PFSK-1 (cell line): ENCODE results near the gene SREBF1.

Source experiments
- POLR2AphosphoS5 ChIP-seq: IDR thresholded peaks from 2 replicates; pipeline ENCODE4 v1.6.1; 2012; ENCODE audit warnings: low read depth, mild to moderate bottlenecking, control low read depth, low read length, moderate library complexity
- TAF1 ChIP-seq: IDR thresholded peaks from 2 replicates; pipeline ENCODE4 v1.6.1; 2012; ENCODE audit warnings: low read length, control low read depth, borderline replicate concordance; ENCODE audit not compliant: insufficient read depth
- TF ChIP-seq, protein P1 (sequence below), 2 experiments: IDR thresholded peaks; 2 replicates each; pipeline versions ENCODE4 v1.6.1 to v1.8.0; 2011 to 2012; ENCODE audit warnings: low read depth in 2 of 2, low read length in 2 of 2, control low read depth in 1 of 2, inconsistent platforms in 1 of 2, mild to moderate bottlenecking in 1 of 2, moderate library complexity in 1 of 2; ENCODE audit not compliant: insufficient read depth in 1 of 2

DNA sequence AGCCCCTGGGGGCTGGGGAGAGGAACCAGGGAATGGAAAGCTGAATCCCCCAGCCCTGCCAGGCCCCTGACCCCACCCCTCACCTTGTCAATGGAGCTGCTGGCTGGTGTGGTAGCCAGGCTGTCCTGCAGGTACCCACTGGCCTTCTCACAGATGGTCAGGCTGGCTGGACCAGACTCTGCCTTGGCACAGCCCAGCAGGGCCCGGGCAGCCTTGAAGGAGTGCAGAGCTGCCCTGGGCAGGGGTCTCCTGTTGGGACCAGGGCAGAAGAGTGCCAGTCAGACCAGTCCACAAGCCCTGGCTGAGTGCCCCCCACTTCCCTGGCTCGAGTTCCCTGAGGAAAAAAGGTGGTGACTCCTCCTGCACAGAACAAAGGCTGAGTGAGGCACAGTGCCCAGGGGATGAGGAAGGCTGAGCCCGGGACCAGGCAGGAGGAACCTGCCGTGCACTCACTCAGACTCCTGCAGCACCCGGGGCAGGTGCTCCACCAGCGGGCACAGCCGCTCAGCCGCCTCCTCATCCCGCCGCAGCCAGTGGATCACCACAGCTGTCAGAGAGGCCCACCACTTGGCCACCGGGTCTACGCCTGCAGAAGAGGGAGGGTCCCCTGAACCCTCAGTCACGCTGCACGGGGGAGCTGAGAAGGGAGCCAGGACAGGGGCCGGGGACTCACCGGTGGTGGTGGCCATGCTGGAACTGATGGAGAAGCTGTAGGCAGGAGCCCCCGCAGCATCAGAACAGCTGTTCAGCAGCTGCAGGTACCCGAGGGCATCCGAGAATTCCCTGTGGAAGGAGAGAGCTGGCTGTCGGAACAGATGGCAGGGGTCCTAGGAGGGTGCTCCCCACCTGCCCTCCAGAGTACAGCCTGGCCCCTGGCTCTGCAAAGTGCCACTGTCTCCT lies 22.4 kb downstream of the SREBF1 start:
- TF ChIP-seq POLR2AphosphoS5 (no peak), TAF1 (no peak)
- TF ChIP-seq, protein P1, sequence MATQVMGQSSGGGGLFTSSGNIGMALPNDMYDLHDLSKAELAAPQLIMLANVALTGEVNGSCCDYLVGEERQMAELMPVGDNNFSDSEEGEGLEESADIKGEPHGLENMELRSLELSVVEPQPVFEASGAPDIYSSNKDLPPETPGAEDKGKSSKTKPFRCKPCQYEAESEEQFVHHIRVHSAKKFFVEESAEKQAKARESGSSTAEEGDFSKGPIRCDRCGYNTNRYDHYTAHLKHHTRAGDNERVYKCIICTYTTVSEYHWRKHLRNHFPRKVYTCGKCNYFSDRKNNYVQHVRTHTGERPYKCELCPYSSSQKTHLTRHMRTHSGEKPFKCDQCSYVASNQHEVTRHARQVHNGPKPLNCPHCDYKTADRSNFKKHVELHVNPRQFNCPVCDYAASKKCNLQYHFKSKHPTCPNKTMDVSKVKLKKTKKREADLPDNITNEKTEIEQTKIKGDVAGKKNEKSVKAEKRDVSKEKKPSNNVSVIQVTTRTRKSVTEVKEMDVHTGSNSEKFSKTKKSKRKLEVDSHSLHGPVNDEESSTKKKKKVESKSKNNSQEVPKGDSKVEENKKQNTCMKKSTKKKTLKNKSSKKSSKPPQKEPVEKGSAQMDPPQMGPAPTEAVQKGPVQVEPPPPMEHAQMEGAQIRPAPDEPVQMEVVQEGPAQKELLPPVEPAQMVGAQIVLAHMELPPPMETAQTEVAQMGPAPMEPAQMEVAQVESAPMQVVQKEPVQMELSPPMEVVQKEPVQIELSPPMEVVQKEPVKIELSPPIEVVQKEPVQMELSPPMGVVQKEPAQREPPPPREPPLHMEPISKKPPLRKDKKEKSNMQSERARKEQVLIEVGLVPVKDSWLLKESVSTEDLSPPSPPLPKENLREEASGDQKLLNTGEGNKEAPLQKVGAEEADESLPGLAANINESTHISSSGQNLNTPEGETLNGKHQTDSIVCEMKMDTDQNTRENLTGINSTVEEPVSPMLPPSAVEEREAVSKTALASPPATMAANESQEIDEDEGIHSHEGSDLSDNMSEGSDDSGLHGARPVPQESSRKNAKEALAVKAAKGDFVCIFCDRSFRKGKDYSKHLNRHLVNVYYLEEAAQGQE (IDR thresholded peaks at IDR 0.05; ENCODE audit: insufficient read depth in 1 of 2, low read depth in 2 of 2, low read length in 2 of 2): no peak
